K562 (cell line): ENCODE measurements around the gene AGPAT1. TPM values are rescaled to one million over a fixed set of nuclear protein-coding genes. Genes with fewer than 3 reads are reported as not detected.

Source experiments
- BDP1 ChIP-seq: IDR thresholded peaks from 3 replicates; pipeline ENCODE4 v1.6.1; 2011; ENCODE audit not compliant: insufficient read length, insufficient read depth
- BMI1 ChIP-seq: fragments of 150-350 bp; IDR thresholded peaks from 2 replicates; pipeline ENCODE4 v1.6.1; 2014; ENCODE audit warnings: low read length
- CEBPZ ChIP-seq: fragments of 150-350 bp; IDR thresholded peaks from 2 replicates; pipeline ENCODE4 v1.6.1; 2014; ENCODE audit warnings: low read depth, mild to moderate bottlenecking, low read length, borderline replicate concordance
- COPS2 ChIP-seq: fragments of 450-650 bp; conservative IDR thresholded peaks from 2 replicates; pipeline ENCODE4 v1.6.1; 2016; ENCODE audit warnings: mild to moderate bottlenecking, moderate library complexity
- CREB3 ChIP-seq: fragments of 450-650 bp; conservative IDR thresholded peaks from 2 replicates; pipeline ENCODE4 v1.6.1; 2016; ENCODE audit warnings: missing genetic modification characterization, low read depth, mild to moderate bottlenecking, missing compliant biosample characterization, moderate library complexity
- CTBP1 ChIP-seq: fragments of 450-650 bp; IDR thresholded peaks from 2 replicates; pipeline ENCODE4 v1.6.1; 2016; ENCODE audit warnings: borderline replicate concordance
- DIDO1 ChIP-seq: fragments of 450-650 bp; IDR thresholded peaks from 2 replicates; pipeline ENCODE4 v1.6.1; 2016; ENCODE audit warnings: low read depth, missing biosample characterization, missing genetic modification characterization
- FOXO4 ChIP-seq: fragments of 450-650 bp; formaldehyde crosslinking; IDR thresholded peaks from 2 replicates; pipeline ENCODE4 v1.4.0; 2020; ENCODE audit warnings: mild to moderate bottlenecking, moderate library complexity
- MCM2 ChIP-seq: fragments of 450-650 bp; IDR thresholded peaks from 2 replicates; pipeline ENCODE4 v1.6.1; 2017; ENCODE audit warnings: low read depth, mild to moderate bottlenecking
- MLLT1 ChIP-seq, 2 experiments: fragments of 450-650 bp; IDR thresholded peaks; 2 replicates each; pipeline ENCODE4 v1.6.1; 2016
- NR1H2 ChIP-seq: sonication (generic); formaldehyde crosslinking; IDR thresholded peaks from 2 replicates; pipeline ENCODE4 v1.4.0; 2020; ENCODE audit warnings: mild to moderate bottlenecking, missing genetic modification reagents
- PHB2 ChIP-seq: fragments of 450-650 bp; IDR thresholded peaks from 2 replicates; pipeline ENCODE4 v1.6.1; 2017; ENCODE audit warnings: low read depth
- PHTF2 ChIP-seq: fragments of 250-450 bp; sonication (Bioruptor Pico); IDR thresholded peaks from 2 replicates; pipeline ENCODE4 v1.5.0; 2021; ENCODE audit warnings: mild to moderate bottlenecking
- RAD51 ChIP-seq: fragments of 450-650 bp; IDR thresholded peaks from 2 replicates; pipeline ENCODE4 v1.7.1; 2016; ENCODE audit warnings: low read depth, mild to moderate bottlenecking, borderline replicate concordance
- RFX1 ChIP-seq: fragments of 450-650 bp; IDR thresholded peaks from 2 replicates; pipeline ENCODE4 v1.6.1; 2016; ENCODE audit warnings: mild to moderate bottlenecking, moderate library complexity
- SETDB1 ChIP-seq: IDR thresholded peaks from one replicate; pipeline ENCODE4 v1.6.1; 2012; ENCODE audit warnings: low read length, control low read depth, inconsistent platforms
- SMAD4 ChIP-seq: fragments of 250-450 bp; sonication (Bioruptor Pico); conservative IDR thresholded peaks from 2 replicates; pipeline ENCODE4 v1.8.0; 2021; ENCODE audit warnings: inconsistent platforms, mild to moderate bottlenecking, moderate library complexity
- ZNF589 ChIP-seq: fragments of 200-800 bp; sonication (Bioruptor generic); IDR thresholded peaks from 2 replicates; pipeline ENCODE4 v1.6.1; 2016; ENCODE audit warnings: low read depth, missing genetic modification characterization, missing compliant biosample characterization
- polyA plus RNA-seq, 8 experiments: library from polyadenylated mRNA; depleted of rRNA in 4 of 8; stranded (reverse) in 5 of 8; unstranded in 3 of 8; fragments of >200 nt; fragmentation: Nextera tagmentation in 2 of 8; fragmentation: Illumina TruSeq in 1 of 8; extraction: Ambion mirVana in 2 of 8; extraction: Trizol in 1 of 8; gene quantifications; 2 replicates each; pipeline versions ENCODE4 v1.2.1 to v1.2.3, GENCODE V29; 2011 to 2014; ENCODE audit warnings: inconsistent platforms in 1 of 8, missing spikeins in 1 of 8
- total RNA-seq, 7 experiments: library from RNA; depleted of rRNA in 6 of 7; stranded (reverse); fragments of >200 nt in 6 of 7; fragmentation: Illumina TruSeq in 2 of 7; extraction: Trizol in 2 of 7; gene quantifications; 2 replicates each; pipeline versions ENCODE4 v1.2.1 to v1.2.3, GENCODE V29; 2011 to 2021; ENCODE audit warnings: low replicate concordance in 1 of 7
- TF ChIP-seq, protein P1 (sequence below): fragments of 250-450 bp; sonication (Bioruptor Pico); IDR thresholded peaks from 2 replicates; pipeline ENCODE4 v1.8.0; 2021; ENCODE audit warnings: borderline replicate concordance, mild to moderate bottlenecking, moderate library complexity; ENCODE audit not compliant: poor library complexity, severe bottlenecking
- TF ChIP-seq, protein P2 (sequence below): sonication (generic); formaldehyde crosslinking; IDR thresholded peaks from 2 replicates; pipeline ENCODE4 v1.8.0; 2022; ENCODE audit warnings: mild to moderate bottlenecking, missing genetic modification reagents, borderline replicate concordance

AGPAT1 gene
- total and polyA plus RNA-seq, 9 of the 15 experiments (the other 6 are each of a cell fraction or from before 2014, with no cell fraction given) = 37.9 to 176 (median 69.4) TPM

GRCh38 chr6:32216285-32216684 is 40.4 kb upstream of the AGPAT1 start (continued):
- TF ChIP-seq MLLT1 (IDR thresholded peaks at IDR 0.05) (no peak), CTBP1 (peak; percentile 30; the same call in 1 of the 2 replicates), MCM2 (no peak), FOXO4 (no peak), CREB3 (tag) (peak; percentile 68; the same call in 1 of the 2 replicates), BDP1 (no peak), PHTF2 (no peak), COPS2 (no peak), PHB2 (no peak), SETDB1 (no peak), DIDO1 (tag) (no peak), ZNF589 (CRISPR knock-in tag) (no peak; the same call in 1 of the 2 replicates), RFX1 (no peak), RAD51 (no peak), BMI1 (no peak), NR1H2 (CRISPR knock-in tag) (no peak), CEBPZ (no peak), SMAD4 (0 out of 2 replicates have a peak, but pooled peaks have one; percentile 39)
- TF ChIP-seq, protein P1, sequence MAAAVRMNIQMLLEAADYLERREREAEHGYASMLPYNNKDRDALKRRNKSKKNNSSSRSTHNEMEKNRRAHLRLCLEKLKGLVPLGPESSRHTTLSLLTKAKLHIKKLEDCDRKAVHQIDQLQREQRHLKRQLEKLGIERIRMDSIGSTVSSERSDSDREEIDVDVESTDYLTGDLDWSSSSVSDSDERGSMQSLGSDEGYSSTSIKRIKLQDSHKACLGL = no peak
- TF ChIP-seq, protein P2, sequence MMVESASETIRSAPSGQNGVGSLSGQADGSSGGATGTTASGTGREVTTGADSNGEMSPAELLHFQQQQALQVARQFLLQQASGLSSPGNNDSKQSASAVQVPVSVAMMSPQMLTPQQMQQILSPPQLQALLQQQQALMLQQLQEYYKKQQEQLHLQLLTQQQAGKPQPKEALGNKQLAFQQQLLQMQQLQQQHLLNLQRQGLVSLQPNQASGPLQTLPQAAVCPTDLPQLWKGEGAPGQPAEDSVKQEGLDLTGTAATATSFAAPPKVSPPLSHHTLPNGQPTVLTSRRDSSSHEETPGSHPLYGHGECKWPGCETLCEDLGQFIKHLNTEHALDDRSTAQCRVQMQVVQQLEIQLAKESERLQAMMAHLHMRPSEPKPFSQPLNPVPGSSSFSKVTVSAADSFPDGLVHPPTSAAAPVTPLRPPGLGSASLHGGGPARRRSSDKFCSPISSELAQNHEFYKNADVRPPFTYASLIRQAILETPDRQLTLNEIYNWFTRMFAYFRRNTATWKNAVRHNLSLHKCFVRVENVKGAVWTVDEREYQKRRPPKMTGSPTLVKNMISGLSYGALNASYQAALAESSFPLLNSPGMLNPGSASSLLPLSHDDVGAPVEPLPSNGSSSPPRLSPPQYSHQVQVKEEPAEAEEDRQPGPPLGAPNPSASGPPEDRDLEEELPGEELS (CRISPR knock-in tag) = no peak
